ENCODE measurements around the gene IKBIP.
A peak's percentile ranks its signal among the peaks of the same experiment; 100 is the strongest.
"Not testable (repeated sequence)": the region's sequence is repeated elsewhere in the genome, so short reads cannot be mapped to it uniquely, and the experiment has no call there.

IKBIP gene

GRCh38 chr12:98644433-98644711, 216 bp downstream of the IKBIP start:
- Mint-ChIP-seq H3K27ac (peak overlapping the region; percentile 90 to 95 (median 94)), H3K4me3 (peak overlapping the region; percentile 98 to 100 (median 99)), H3K27me3 (ENCODE audit: low read depth) (no peaks in the 10 kb centered on the region), H3K9me3 (no peaks in the 10 kb centered on the region), H3K4me1 (peaks cover 22% of the 10 kb centered on the region), H3K36me3 (ENCODE audit: low read depth) (peaks cover 12% of the 10 kb centered on the region)
- TF ChIP-seq CTCF (IDR thresholded peaks at IDR 0.05; ENCODE audit: unreplicated experiment in 3 of 3), result peak in 1 of 3 experiments; percentile 14

GRCh38 chr12:98642801-98643200, 1.8 kb downstream of the IKBIP start:
- not testable (repeated sequence) for H3K27me3 Mint-ChIP-seq (ENCODE audit: low read depth); H3K27ac Mint-ChIP-seq; H3K9me3 Mint-ChIP-seq; H3K36me3 Mint-ChIP-seq (ENCODE audit: low read depth)
- Mint-ChIP-seq H3K4me3 (peak overlapping the region; percentile 74 to 100 (median 99)), H3K4me1 (peaks cover 13% of the 10 kb centered on the region)

GRCh38 chr12:98639491-98639890, 5.1 kb downstream of the IKBIP start:
- Mint-ChIP-seq H3K9me3 (no peaks in the 10 kb centered on the region), H3K4me3 (no peak overlapping the region), H3K27ac (no peak overlapping the region), H3K27me3 (ENCODE audit: low read depth) (no peaks in the 10 kb centered on the region), H3K4me1 (peaks cover 5% of the 10 kb centered on the region), H3K36me3 (ENCODE audit: low read depth) (peaks cover 3% of the 10 kb centered on the region)
- no peak for TF ChIP-seq CTCF (IDR thresholded peaks at IDR 0.05; ENCODE audit: unreplicated experiment in 3 of 3)

GRCh38 chr12:98638009-98638408, 6.6 kb downstream of the IKBIP start:
- TF ChIP-seq CTCF (IDR thresholded peaks at IDR 0.05; ENCODE audit: unreplicated experiment in 3 of 3), result no peak
- Mint-ChIP-seq H3K27ac (no peak overlapping the region), H3K4me3 (no peak overlapping the region), H3K4me1 (no peaks in the 10 kb centered on the region), H3K36me3 (ENCODE audit: low read depth) (peaks cover 5% of the 10 kb centered on the region), H3K9me3 (no peaks in the 10 kb centered on the region), H3K27me3 (ENCODE audit: low read depth) (no peaks in the 10 kb centered on the region)

GRCh38 chr12:98637068-98637467, 7.5 kb downstream of the IKBIP start:
- Mint-ChIP-seq H3K27ac (no peak overlapping the region), H3K36me3 (ENCODE audit: low read depth) (peaks cover 9% of the 10 kb centered on the region), H3K9me3 (no peaks in the 10 kb centered on the region), H3K27me3 (ENCODE audit: low read depth) (no peaks in the 10 kb centered on the region), H3K4me1 (no peaks in the 10 kb centered on the region), H3K4me3 (no peak overlapping the region)
- no peak for TF ChIP-seq CTCF (IDR thresholded peaks at IDR 0.05; ENCODE audit: unreplicated experiment in 3 of 3)

GRCh38 chr12:98635657-98636323, 8.8 kb downstream of the IKBIP start:
- H3K4me3 Mint-ChIP-seq, result no peak overlapping the region
- peak overlapping the region in 1 of 3 experiments; percentile 37 for H3K27ac Mint-ChIP-seq
- H3K36me3 Mint-ChIP-seq (ENCODE audit: low read depth), result peaks cover 9% of the 10 kb centered on the region
- H3K9me3 Mint-ChIP-seq, result no peaks in the 10 kb centered on the region
- TF ChIP-seq CTCF (IDR thresholded peaks at IDR 0.05; ENCODE audit: unreplicated experiment in 3 of 3), result no peak
- no peaks in the 10 kb centered on the region for H3K27me3 Mint-ChIP-seq (ENCODE audit: low read depth)
- no peaks in the 10 kb centered on the region for H3K4me1 Mint-ChIP-seq

Measured in nephron (organoid).